Skeletal muscle satellite cell (primary cell): ENCODE measurements around the gene JADE2.

Source experiments
- H3K27me3 ChIP-seq: 2 replicates; pipeline ENCODE4 v1.7.0; 2013; ENCODE audit warnings: low read length; ENCODE audit not compliant: control insufficient read depth, insufficient read depth
- H3K36me3 ChIP-seq: 2 replicates; pipeline ENCODE4 v1.7.0; 2013; ENCODE audit warnings: mild to moderate bottlenecking, control low read depth, low read length; ENCODE audit not compliant: insufficient read depth
- H3K4me1 ChIP-seq: 2 replicates; pipeline ENCODE4 v1.7.0; 2013; ENCODE audit warnings: low read length; ENCODE audit not compliant: control insufficient read depth, insufficient read depth
- H3K4me2 ChIP-seq: 2 replicates; pipeline ENCODE4 v1.7.0; 2013; ENCODE audit warnings: mild to moderate bottlenecking, low read length
- H3K4me3 ChIP-seq: 2 replicates; pipeline ENCODE4 v1.7.0; 2013; ENCODE audit warnings: low read length
- H3K9ac ChIP-seq: 2 replicates; pipeline ENCODE4 v1.7.0; 2013; ENCODE audit warnings: mild to moderate bottlenecking, low read depth, low read length, moderate library complexity
- H3K9me3 ChIP-seq: replicated peaks from 2 replicates; pipeline ENCODE4 v1.7.0; 2013; ENCODE audit warnings: mild to moderate bottlenecking, control low read depth, low read length

JADE2 gene

GRCh38 chr5:134568337-134568700 is 42.8 kb downstream of the JADE2 start:
- H3K9ac ChIP-seq: peak overlapping the region; percentile 54
- H3K36me3 ChIP-seq: peaks cover 69% of the 10 kb centered on the region

GRCh38 chr5:134568761-134569695 is 43.6 kb downstream of the JADE2 start:
- peaks cover 69% of the 10 kb centered on the region for H3K36me3 ChIP-seq

More at GRCh38 chr5:134568337-134568700, 42.8 kb downstream of the JADE2 start:
- Histone ChIP-seq H3K4me3 (peak overlapping the region; percentile 11), H3K27me3 (no peaks in the 10 kb centered on the region), H3K9me3 (no peaks in the 10 kb centered on the region), H3K4me2 (peak overlapping the region; percentile 64), H3K4me1 (peaks cover 30% of the 10 kb centered on the region)

GRCh38 chr5:134569758-134570364 is 44.4 kb downstream of the JADE2 start:
- H3K27me3 ChIP-seq: no peaks in the 10 kb centered on the region
- H3K9ac ChIP-seq: no peak overlapping the region
- peaks cover 69% of the 10 kb centered on the region for H3K36me3 ChIP-seq
- no peak overlapping the region for H3K4me2 ChIP-seq
- H3K4me1 ChIP-seq: peaks cover 30% of the 10 kb centered on the region
- no peak overlapping the region for H3K4me3 ChIP-seq
- H3K9me3 ChIP-seq: no peaks in the 10 kb centered on the region

More at GRCh38 chr5:134568761-134569695, 43.6 kb downstream of the JADE2 start:
- Histone ChIP-seq H3K9me3 (no peaks in the 10 kb centered on the region), H3K9ac (peak overlapping the region; percentile 54), H3K4me3 (peak overlapping the region; percentile 44), H3K27me3 (no peaks in the 10 kb centered on the region), H3K4me1 (peaks cover 30% of the 10 kb centered on the region), H3K4me2 (peak overlapping the region; percentile 64)

- Histone ChIP-seq H3K36me3 (peaks cover 71% of the 10 kb centered on the region), H3K4me3 (no peak overlapping the region), H3K9ac (no peak overlapping the region), H3K9me3 (no peaks in the 10 kb centered on the region), H3K27me3 (no peaks in the 10 kb centered on the region), H3K4me2 (no peak overlapping the region), H3K4me1 (peaks cover 30% of the 10 kb centered on the region)
These were observed 44.9 kb downstream of the JADE2 start for GRCh38 chr5:134570365-134570758.

- H3K36me3 ChIP-seq: peaks cover 72% of the 10 kb centered on the region
- no peak overlapping the region for H3K4me3 ChIP-seq
- peaks cover 30% of the 10 kb centered on the region for H3K4me1 ChIP-seq
- no peaks in the 10 kb centered on the region for H3K27me3 ChIP-seq
- no peak overlapping the region for H3K4me2 ChIP-seq
- H3K9ac ChIP-seq: no peak overlapping the region
- no peaks in the 10 kb centered on the region for H3K9me3 ChIP-seq
These were observed 45.4 kb downstream of the JADE2 start for GRCh38 chr5:134570886-134571285.

- peaks cover 73% of the 10 kb centered on the region for H3K36me3 ChIP-seq
- H3K9ac ChIP-seq: no peak overlapping the region
- no peaks in the 10 kb centered on the region for H3K9me3 ChIP-seq
- H3K4me3 ChIP-seq: no peak overlapping the region
- H3K27me3 ChIP-seq: no peaks in the 10 kb centered on the region
- peaks cover 32% of the 10 kb centered on the region for H3K4me1 ChIP-seq
- no peak overlapping the region for H3K4me2 ChIP-seq
These were observed 46.4 kb downstream of the JADE2 start for GRCh38 chr5:134571693-134572405.

- Histone ChIP-seq H3K4me3 (no peak overlapping the region), H3K9ac (no peak overlapping the region), H3K4me1 (peaks cover 35% of the 10 kb centered on the region), H3K9me3 (no peaks in the 10 kb centered on the region), H3K27me3 (no peaks in the 10 kb centered on the region), H3K4me2 (no peak overlapping the region), H3K36me3 (peaks cover 66% of the 10 kb centered on the region)
These were observed 47.3 kb downstream of the JADE2 start for GRCh38 chr5:134572811-134573210.

GRCh38 chr5:134574521-134574920 is 49.1 kb downstream of the JADE2 start:
- peaks cover 18% of the 10 kb centered on the region for H3K4me1 ChIP-seq
- H3K4me2 ChIP-seq: no peak overlapping the region
- no peak overlapping the region for H3K4me3 ChIP-seq
- H3K36me3 ChIP-seq: peaks cover 82% of the 10 kb centered on the region
- no peak overlapping the region for H3K9ac ChIP-seq
- H3K9me3 ChIP-seq: no peaks in the 10 kb centered on the region
- no peaks in the 10 kb centered on the region for H3K27me3 ChIP-seq

GRCh38 chr5:134575316-134575715 is 49.8 kb downstream of the JADE2 start:
- Histone ChIP-seq H3K36me3 (peaks cover 80% of the 10 kb centered on the region), H3K9me3 (no peaks in the 10 kb centered on the region), H3K4me1 (peaks cover 11% of the 10 kb centered on the region), H3K4me2 (no peak overlapping the region), H3K4me3 (no peak overlapping the region), H3K9ac (no peak overlapping the region), H3K27me3 (no peaks in the 10 kb centered on the region)

GRCh38 chr5:134576386-134577021 is 51.0 kb downstream of the JADE2 start:
- H3K4me2 ChIP-seq: no peak overlapping the region
- H3K4me1 ChIP-seq: peaks cover 17% of the 10 kb centered on the region
- no peaks in the 10 kb centered on the region for H3K27me3 ChIP-seq
- no peak overlapping the region for H3K4me3 ChIP-seq
- no peaks in the 10 kb centered on the region for H3K9me3 ChIP-seq
- H3K36me3 ChIP-seq: peaks cover 82% of the 10 kb centered on the region
- H3K9ac ChIP-seq: peak overlapping the region; percentile 5
